ENCODE data around the gene MYT1.

GRCh38 chr20:64165866-64166600, 1.8 kb downstream of the MYT1 start:
- TF ChIP-seq CTCF (IDR thresholded peaks at IDR 0.05; ENCODE audit: low read length) (no peak), EZH2 (IDR thresholded peaks at IDR 0.05; ENCODE audit: borderline replicate concordance, low read length) (no peak)

Data from OCI-LY1 (cell line).